MM.1S (cell line): Measurements from ENCODE around the gene CCDC102B.

Experiments
- EZH2 ChIP-seq: fragments of 300-600 bp; sonication (generic); optimal IDR thresholded peaks from 2 replicates; pipeline ENCODE3; 2017; ENCODE audit warnings: low read depth, mild to moderate bottlenecking, antibody characterized with exemption, low read length, mixed read lengths
- EZH2phosphoT487 ChIP-seq: fragments of 300-600 bp; sonication (generic); IDR thresholded peaks from 2 replicates; pipeline ENCODE4 v1.6.1; 2018; ENCODE audit warnings: antibody characterized with exemption, low read length
- TF ChIP-seq, protein P1 (sequence below): fragments of 300-600 bp; sonication (generic); IDR thresholded peaks from 2 replicates; pipeline ENCODE4 v1.5.1; 2016; ENCODE audit warnings: antibody characterized with exemption, low read length, mixed read lengths

DNA sequence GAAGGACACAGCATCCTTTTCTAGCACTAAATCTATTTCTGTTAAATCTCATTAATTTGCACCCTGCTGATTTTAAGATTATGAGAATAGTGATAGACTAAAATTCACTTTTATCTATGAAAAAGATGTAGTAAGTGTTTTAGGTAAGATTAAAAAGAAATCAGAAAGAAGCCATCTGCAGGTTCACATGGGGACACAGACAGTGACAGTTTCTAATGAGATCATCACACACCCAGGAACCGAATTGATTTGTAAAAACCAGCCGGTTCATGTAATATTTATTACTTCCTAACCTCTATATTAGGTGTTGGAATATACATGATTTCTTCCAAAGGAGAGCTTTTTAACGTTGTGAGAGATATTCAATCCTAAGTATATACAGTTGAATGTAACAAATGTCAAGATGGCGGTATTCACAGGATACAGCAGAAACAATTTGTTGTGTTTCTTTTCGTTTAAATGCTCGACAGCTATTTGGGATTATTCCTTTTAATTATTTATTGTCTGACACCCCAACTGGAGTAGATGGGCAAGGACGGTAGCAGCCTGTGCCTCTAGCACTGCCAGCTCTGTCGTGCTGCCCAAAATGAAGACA lies 223.4 kb downstream of the CCDC102B start:
- TF ChIP-seq, protein P1, sequence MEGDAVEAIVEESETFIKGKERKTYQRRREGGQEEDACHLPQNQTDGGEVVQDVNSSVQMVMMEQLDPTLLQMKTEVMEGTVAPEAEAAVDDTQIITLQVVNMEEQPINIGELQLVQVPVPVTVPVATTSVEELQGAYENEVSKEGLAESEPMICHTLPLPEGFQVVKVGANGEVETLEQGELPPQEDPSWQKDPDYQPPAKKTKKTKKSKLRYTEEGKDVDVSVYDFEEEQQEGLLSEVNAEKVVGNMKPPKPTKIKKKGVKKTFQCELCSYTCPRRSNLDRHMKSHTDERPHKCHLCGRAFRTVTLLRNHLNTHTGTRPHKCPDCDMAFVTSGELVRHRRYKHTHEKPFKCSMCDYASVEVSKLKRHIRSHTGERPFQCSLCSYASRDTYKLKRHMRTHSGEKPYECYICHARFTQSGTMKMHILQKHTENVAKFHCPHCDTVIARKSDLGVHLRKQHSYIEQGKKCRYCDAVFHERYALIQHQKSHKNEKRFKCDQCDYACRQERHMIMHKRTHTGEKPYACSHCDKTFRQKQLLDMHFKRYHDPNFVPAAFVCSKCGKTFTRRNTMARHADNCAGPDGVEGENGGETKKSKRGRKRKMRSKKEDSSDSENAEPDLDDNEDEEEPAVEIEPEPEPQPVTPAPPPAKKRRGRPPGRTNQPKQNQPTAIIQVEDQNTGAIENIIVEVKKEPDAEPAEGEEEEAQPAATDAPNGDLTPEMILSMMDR: no peak
- no peak for TF ChIP-seq EZH2phosphoT487
- no peak for TF ChIP-seq EZH2
